DND-41 (cell line): ENCODE measurements around the gene NRXN3.

Experiments
- ATAC-seq: fragments of 200-7000 bp; cut with Tn5 transposase; 3 replicates; pipeline ENCODE4 v1.9.1; 2021; ENCODE audit warnings: low read depth; ENCODE audit not compliant: insufficient read depth
- DNase-seq: peaks from one replicate; pipeline ENCODE4 v3.0.0-alpha.2; 2020
- H2AFZ ChIP-seq: 2 replicates; pipeline ENCODE4 v1.6.0; 2012; ENCODE audit warnings: low read depth, low read length
- H3K27ac ChIP-seq: 2 replicates; pipeline ENCODE4 v1.5.1; 2012; ENCODE audit warnings: low read length, inconsistent platforms
- H3K27me3 ChIP-seq: fragments of 200-600 bp; sonication (generic); 2 replicates; pipeline ENCODE4 v1.6.0; 2012; ENCODE audit warnings: low read length, mild to moderate bottlenecking, inconsistent platforms; ENCODE audit not compliant: insufficient read depth, poor library complexity
- H3K36me3 ChIP-seq: 2 replicates; pipeline ENCODE4 v1.5.1; 2012; ENCODE audit warnings: low read length, inconsistent platforms; ENCODE audit not compliant: insufficient read depth
- H3K4me1 ChIP-seq: 2 replicates; pipeline ENCODE4 v1.5.1; 2012; ENCODE audit warnings: mild to moderate bottlenecking, low read length; ENCODE audit not compliant: insufficient read depth
- H3K4me2 ChIP-seq: 2 replicates; pipeline ENCODE4 v1.6.0; 2012; ENCODE audit warnings: mild to moderate bottlenecking, moderate library complexity, low read length, inconsistent platforms; ENCODE audit not compliant: insufficient read depth
- H3K4me3 ChIP-seq, 2 experiments: fragments of 200-600 bp in 1 of 2; shearing (Covaris generic) in 1 of 2; 2 replicates each; pipeline ENCODE4 v1.5.1; 2012 to 2016; ENCODE audit warnings: inconsistent platforms in 2 of 2, low read length in 2 of 2, mild to moderate bottlenecking in 2 of 2, low read depth in 1 of 2, moderate library complexity in 1 of 2
- H3K79me2 ChIP-seq: 2 replicates; pipeline ENCODE4 v1.6.0; 2012; ENCODE audit warnings: low read length, inconsistent platforms; ENCODE audit not compliant: insufficient read depth
- H3K9ac ChIP-seq: 2 replicates; pipeline ENCODE4 v1.6.0; 2012; ENCODE audit warnings: low read depth, mild to moderate bottlenecking, inconsistent platforms, low read length, moderate library complexity
- H3K9me3 ChIP-seq: 2 replicates; pipeline ENCODE4 v1.5.1; 2012; ENCODE audit warnings: low read length, moderate library complexity, mild to moderate bottlenecking, inconsistent platforms; ENCODE audit not compliant: insufficient read depth, severe bottlenecking
- H4K20me1 ChIP-seq: 2 replicates; pipeline ENCODE4 v1.6.0; 2012; ENCODE audit warnings: low read length; ENCODE audit not compliant: insufficient read depth
- EZH2 ChIP-seq: IDR thresholded peaks from 3 replicates; pipeline ENCODE4 v1.6.1; 2012; ENCODE audit warnings: borderline replicate concordance, low read depth, mild to moderate bottlenecking, moderate library complexity, low read length, inconsistent platforms; ENCODE audit not compliant: severe bottlenecking
- TF ChIP-seq, protein P1 (sequence below): IDR thresholded peaks from 2 replicates; pipeline ENCODE4 v1.5.1; 2012; ENCODE audit warnings: borderline replicate concordance, low read length, moderate library complexity, mild to moderate bottlenecking; ENCODE audit not compliant: poor library complexity, severe bottlenecking; ENCODE audit errors: extremely low read depth

The NRXN3 gene

GRCh38 chr14:78340250-78340649, 170.1 kb downstream of the NRXN3 start:
- Histone ChIP-seq H3K4me2 (no peak overlapping the region), H2AFZ (no peak overlapping the region), H3K9ac (no peak overlapping the region), H3K9me3 (no peaks in the 10 kb centered on the region), H3K27ac (no peak overlapping the region), H3K4me1 (no peaks in the 10 kb centered on the region), H3K27me3 (no peaks in the 10 kb centered on the region), H3K36me3 (no peaks in the 10 kb centered on the region), H3K4me3 (no peak overlapping the region), H3K79me2 (no peaks in the 10 kb centered on the region), H4K20me1 (no peaks in the 10 kb centered on the region)
- TF ChIP-seq, protein P1, sequence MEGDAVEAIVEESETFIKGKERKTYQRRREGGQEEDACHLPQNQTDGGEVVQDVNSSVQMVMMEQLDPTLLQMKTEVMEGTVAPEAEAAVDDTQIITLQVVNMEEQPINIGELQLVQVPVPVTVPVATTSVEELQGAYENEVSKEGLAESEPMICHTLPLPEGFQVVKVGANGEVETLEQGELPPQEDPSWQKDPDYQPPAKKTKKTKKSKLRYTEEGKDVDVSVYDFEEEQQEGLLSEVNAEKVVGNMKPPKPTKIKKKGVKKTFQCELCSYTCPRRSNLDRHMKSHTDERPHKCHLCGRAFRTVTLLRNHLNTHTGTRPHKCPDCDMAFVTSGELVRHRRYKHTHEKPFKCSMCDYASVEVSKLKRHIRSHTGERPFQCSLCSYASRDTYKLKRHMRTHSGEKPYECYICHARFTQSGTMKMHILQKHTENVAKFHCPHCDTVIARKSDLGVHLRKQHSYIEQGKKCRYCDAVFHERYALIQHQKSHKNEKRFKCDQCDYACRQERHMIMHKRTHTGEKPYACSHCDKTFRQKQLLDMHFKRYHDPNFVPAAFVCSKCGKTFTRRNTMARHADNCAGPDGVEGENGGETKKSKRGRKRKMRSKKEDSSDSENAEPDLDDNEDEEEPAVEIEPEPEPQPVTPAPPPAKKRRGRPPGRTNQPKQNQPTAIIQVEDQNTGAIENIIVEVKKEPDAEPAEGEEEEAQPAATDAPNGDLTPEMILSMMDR: no peak
- no peak for TF ChIP-seq EZH2
- DNase-seq (no peak), ATAC-seq (no peak)

DNA sequence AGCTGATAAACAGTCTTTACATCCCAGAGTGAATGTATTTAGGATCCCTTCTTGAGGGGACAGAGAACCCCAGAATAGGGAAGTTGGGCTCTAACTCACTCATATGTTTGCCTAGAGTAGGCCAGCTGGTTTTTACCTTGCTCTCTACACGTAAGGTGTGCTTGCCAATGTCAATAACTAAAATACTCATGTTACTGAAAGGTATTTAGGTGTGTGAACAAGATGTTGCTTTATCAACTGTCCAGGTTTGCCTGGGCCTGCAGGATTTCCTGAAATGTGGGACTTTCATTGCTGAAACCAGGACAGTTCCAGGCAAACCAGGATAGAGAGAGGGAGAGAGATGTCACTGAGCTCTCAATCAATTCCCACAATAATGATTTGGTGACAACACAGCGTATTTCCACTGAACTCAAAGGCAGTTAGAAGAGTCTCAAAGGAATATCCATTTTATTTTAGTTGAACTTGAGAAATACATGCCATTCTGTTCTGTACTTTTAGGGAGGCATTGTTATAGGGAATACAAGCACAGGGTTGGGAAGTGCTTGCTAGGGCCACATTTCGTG, 171.7 kb downstream of the NRXN3 start:
- Histone ChIP-seq H3K4me2 (no peak overlapping the region), H3K79me2 (no peaks in the 10 kb centered on the region), H4K20me1 (no peaks in the 10 kb centered on the region), H3K9me3 (no peaks in the 10 kb centered on the region), H3K4me3 (no peak overlapping the region), H2AFZ (no peak overlapping the region), H3K36me3 (no peaks in the 10 kb centered on the region), H3K27ac (no peak overlapping the region), H3K9ac (no peak overlapping the region), H3K4me1 (no peaks in the 10 kb centered on the region), H3K27me3 (no peaks in the 10 kb centered on the region)
- no peak for ATAC-seq
- DNase-seq: no peak
- TF ChIP-seq, protein P1: no peak
- no peak for TF ChIP-seq EZH2

DNA sequence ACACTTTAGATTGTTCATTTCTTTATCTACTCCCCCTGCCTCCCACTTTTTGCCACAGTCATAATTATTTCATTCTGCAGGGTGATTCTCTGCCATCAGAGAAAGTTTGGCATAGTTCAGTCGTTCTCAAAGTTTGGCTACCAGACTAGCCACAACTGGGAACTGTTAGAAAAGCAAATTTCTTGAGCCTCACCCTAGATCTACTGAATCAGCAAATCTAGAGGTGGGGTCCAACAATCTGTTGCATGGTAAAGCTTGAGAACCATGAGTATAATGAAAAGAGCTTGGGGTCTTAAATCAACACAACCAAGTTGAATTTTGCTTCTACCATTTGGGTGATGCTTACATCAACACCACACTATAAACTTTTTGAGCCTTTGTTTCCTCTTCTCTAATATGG, 172.7 kb downstream of the NRXN3 start:
- TF ChIP-seq, protein P1: no peak
- no peak for TF ChIP-seq EZH2
- no peak overlapping the region for H3K4me3 ChIP-seq
- no peaks in the 10 kb centered on the region for H3K27me3 ChIP-seq
- no peak overlapping the region for H2AFZ ChIP-seq
- H3K79me2 ChIP-seq: no peaks in the 10 kb centered on the region
- no peak overlapping the region for H3K27ac ChIP-seq
- no peaks in the 10 kb centered on the region for H3K36me3 ChIP-seq
- H3K9me3 ChIP-seq: no peaks in the 10 kb centered on the region
- no peak for ATAC-seq
- no peak for DNase-seq
- no peak overlapping the region for H3K9ac ChIP-seq
- H3K4me2 ChIP-seq: no peak overlapping the region
- no peaks in the 10 kb centered on the region for H4K20me1 ChIP-seq
- H3K4me1 ChIP-seq: no peaks in the 10 kb centered on the region

- Histone ChIP-seq H4K20me1 (no peaks in the 10 kb centered on the region), H2AFZ (no peak overlapping the region), H3K4me3 (no peak overlapping the region), H3K36me3 (no peaks in the 10 kb centered on the region), H3K79me2 (no peaks in the 10 kb centered on the region), H3K4me1 (no peaks in the 10 kb centered on the region), H3K27me3 (no peaks in the 10 kb centered on the region), H3K27ac (no peak overlapping the region), H3K4me2 (no peak overlapping the region), H3K9ac (no peak overlapping the region), H3K9me3 (no peaks in the 10 kb centered on the region)
- no peak for TF ChIP-seq EZH2
- TF ChIP-seq, protein P1: no peak
- DNase-seq: no peak
- ATAC-seq: no peak
Measured at GRCh38 chr14:78344290-78344689, 174.1 kb downstream of the NRXN3 start.
